Bronchial epithelial cell (primary cell): ENCODE measurements around the gene USPL1. TPM values are rescaled to one million over a fixed set of nuclear protein-coding genes. Genes with fewer than 3 reads are reported as not detected.
A peak's percentile ranks its signal among the peaks of the same experiment; 100 is the strongest.

Experiments used
- DNase-seq: peaks from one replicate; pipeline ENCODE4 v3.0.0-alpha.2; 2010; ENCODE audit warnings: low read depth
- FAIRE-seq: peaks from 2 replicates; lab custom pipeline; 2011; peaks lifted over from hg19 to GRCh38; lab: Jason Lieb, UNC
- H3K27me3 ChIP-seq: 2 replicates; pipeline ENCODE4 v1.5.1; 2011; ENCODE audit warnings: low read length; ENCODE audit not compliant: control insufficient read depth, insufficient read depth
- H3K36me3 ChIP-seq: 2 replicates; pipeline ENCODE4 v1.5.1; 2011; ENCODE audit warnings: low read length; ENCODE audit not compliant: control insufficient read depth, insufficient read depth
- H3K4me3 ChIP-seq: 2 replicates; pipeline ENCODE4 v1.5.1; 2011; ENCODE audit warnings: mild to moderate bottlenecking, low read depth, low read length, control low read depth
- total RNA-seq: library from RNA; depleted of rRNA; stranded (reverse); fragments of >200 nt; gene quantifications from 2 replicates; pipeline ENCODE4 v1.2.1, GENCODE V29; 2014
- TF ChIP-seq, protein P1 (sequence below): IDR thresholded peaks from 2 replicates; pipeline ENCODE4 v1.5.1; 2011; ENCODE audit warnings: mild to moderate bottlenecking, moderate library complexity, low read length, control low read depth, inconsistent platforms; ENCODE audit not compliant: insufficient read depth, severe bottlenecking

Gene USPL1
- total RNA-seq, 1 donor from 2014 or later: 20.0 TPM

DNA sequence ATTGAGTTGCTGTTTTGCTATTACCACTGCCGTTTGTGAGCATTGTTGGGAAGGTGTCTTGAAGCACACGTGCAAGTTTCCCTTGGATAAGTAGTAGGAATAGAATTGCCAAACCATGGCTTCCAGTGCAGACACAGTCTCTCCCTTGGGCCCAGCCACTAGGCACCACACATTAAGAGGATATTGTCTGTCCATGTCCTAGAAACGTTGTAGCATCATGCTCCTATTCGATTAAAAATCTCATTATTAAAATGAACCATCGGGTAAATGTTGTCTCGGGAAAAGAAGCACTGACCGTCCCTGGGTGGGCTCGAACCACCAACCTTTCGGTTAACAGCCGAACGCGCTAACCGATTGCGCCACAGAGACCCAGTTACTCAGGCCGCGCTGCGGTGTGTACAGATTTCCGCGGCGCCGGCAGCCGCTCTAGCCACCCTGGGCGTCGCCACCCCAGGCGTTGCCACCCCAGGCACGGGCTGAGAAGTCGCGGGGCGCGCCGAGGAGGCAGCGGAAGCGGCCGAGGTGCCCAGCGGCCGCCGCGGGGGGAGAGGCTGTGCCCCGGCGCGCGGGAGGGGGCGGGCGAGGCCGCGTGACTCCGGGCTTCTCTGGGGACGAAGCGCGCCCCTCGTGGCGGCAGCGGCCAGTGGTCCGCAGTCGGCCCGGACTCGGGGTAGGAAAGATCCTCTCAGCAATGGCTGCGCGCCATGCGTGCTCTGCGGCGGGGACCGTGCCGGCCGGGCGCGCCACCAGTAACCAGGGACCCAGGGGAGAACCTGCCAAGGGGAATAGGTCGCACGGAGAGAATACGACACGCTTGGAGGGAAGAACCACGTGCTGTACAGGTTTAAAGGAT, 56.2 kb downstream of the USPL1 start:
- no peaks in the 10 kb centered on the region for H3K27me3 ChIP-seq
- TF ChIP-seq, protein P1, sequence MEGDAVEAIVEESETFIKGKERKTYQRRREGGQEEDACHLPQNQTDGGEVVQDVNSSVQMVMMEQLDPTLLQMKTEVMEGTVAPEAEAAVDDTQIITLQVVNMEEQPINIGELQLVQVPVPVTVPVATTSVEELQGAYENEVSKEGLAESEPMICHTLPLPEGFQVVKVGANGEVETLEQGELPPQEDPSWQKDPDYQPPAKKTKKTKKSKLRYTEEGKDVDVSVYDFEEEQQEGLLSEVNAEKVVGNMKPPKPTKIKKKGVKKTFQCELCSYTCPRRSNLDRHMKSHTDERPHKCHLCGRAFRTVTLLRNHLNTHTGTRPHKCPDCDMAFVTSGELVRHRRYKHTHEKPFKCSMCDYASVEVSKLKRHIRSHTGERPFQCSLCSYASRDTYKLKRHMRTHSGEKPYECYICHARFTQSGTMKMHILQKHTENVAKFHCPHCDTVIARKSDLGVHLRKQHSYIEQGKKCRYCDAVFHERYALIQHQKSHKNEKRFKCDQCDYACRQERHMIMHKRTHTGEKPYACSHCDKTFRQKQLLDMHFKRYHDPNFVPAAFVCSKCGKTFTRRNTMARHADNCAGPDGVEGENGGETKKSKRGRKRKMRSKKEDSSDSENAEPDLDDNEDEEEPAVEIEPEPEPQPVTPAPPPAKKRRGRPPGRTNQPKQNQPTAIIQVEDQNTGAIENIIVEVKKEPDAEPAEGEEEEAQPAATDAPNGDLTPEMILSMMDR: peak; percentile 61
- peak; percentile 74 for DNase-seq
- no peak for FAIRE-seq
- H3K36me3 ChIP-seq: no peaks in the 10 kb centered on the region
- H3K4me3 ChIP-seq: peak overlapping the region; percentile 43

- TF ChIP-seq, protein P1: no peak
- Histone ChIP-seq H3K27me3 (no peaks in the 10 kb centered on the region), H3K36me3 (no peaks in the 10 kb centered on the region), H3K4me3 (no peak overlapping the region)
- DNase-seq (no peak), FAIRE-seq (no peak)
Measured at GRCh38 chr13:30675717-30676116, 58.0 kb downstream of the USPL1 start.

DNA sequence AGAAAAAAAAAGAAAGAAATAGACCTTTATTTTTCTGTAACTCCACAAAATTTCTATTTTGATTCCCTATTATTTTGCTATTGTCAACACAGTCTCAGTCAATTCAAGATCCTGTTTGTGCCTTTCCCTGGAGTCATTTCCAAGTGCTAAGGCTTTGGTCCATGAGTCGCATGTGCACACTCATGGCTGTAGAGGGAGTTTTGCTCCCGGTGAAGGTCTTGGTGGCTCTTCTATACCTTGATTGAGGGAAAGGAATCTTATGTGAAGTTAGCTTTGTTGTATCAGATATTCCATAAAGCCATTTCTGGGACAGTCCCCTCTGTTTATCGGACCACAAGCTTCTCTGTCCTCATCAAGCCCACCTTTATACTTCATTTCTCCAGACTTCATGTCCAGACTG, 59.0 kb downstream of the USPL1 start:
- FAIRE-seq (no peak), DNase-seq (peak; percentile 51)
- H3K36me3 ChIP-seq: no peaks in the 10 kb centered on the region
- H3K27me3 ChIP-seq: no peaks in the 10 kb centered on the region
- TF ChIP-seq, protein P1: peak; percentile 45
- H3K4me3 ChIP-seq: no peak overlapping the region

GRCh38 chr13:30679483-30680330, 62.0 kb downstream of the USPL1 start:
- no peak for FAIRE-seq
- H3K27me3 ChIP-seq: no peaks in the 10 kb centered on the region
- TF ChIP-seq, protein P1: peak; percentile 66
- DNase-seq: peak; percentile 41
- no peaks in the 10 kb centered on the region for H3K36me3 ChIP-seq
- no peak overlapping the region for H3K4me3 ChIP-seq

DNA sequence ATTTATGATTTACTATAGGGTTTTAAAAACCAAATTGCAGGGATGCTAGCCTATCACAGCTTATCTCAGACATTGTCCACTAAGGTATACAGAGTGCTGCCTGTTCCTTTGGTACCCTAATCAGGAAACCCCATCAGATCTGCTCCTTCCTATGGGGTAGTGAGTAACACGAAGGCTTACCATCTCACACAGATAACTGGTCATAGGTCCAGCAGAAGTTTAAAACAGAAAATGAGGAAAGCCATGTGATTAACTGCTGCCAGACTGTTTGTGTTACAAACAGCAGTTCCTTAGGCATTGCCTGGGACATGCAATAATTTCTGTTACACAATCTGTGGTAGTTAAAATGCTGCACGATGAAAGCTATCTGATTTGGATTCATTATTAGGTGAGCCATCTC, 64.1 kb downstream of the USPL1 start:
- FAIRE-seq: no peak
- no peak overlapping the region for H3K4me3 ChIP-seq
- H3K27me3 ChIP-seq: no peaks in the 10 kb centered on the region
- H3K36me3 ChIP-seq: no peaks in the 10 kb centered on the region
- TF ChIP-seq, protein P1: no peak
- DNase-seq: no peak
